Measurements from ENCODE around the gene POP5. TPM values are rescaled to one million over a fixed set of nuclear protein-coding genes. Genes with fewer than 3 reads are reported as not detected.

Gene POP5
- total RNA-seq, 1 experiment from 2014 or later: 64.0 TPM

DNA sequence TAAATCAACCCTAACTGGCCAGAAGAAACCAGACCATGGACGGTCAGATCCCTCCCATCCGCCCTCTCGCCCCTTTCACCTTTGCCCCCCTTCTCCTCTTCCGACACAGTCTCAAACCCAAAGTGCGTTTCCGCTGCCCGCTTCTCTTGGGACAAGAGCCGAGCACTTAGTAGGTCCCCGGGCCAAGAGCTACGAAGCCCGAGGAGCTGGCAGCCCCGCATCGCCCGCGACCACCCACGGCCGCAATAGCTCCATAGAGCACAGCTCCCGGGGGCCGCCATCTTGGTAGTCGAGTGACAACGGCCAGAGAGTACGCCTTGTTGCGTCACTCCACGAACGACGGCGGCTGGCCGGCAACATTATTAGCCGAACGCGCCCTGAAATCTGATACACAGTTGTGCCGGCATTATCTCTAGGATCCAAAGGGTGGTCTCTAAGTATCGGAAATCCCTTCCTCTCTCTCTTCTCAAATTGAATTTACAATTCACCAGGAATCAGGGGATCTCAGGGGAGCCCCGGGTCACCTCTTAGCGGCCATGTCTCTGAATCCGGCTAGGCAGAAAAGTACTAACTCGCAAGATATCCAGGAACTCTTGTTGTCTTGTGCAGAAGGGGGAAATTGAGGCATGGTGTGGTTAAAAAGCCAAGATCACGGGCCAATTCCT, 52.2 kb downstream of the POP5 start, which contains the start of gene COQ5:
Gene COQ5, minus strand, starts transcription at position 298 of the 665 bp plus-strand sequence. Its CDS starts 17 bp downstream, at position 281.
- Mint-ChIP-seq H3K27ac (peak within 1 kb of the TSS; percentile 99 to 100 (median 100)), H3K36me3 (ENCODE audit: insufficient read depth in 1 of 3, low read depth in 3 of 3) (peaks cover 0 to 8% (median 5%) of the 10 kb centered on the region in 3 experiments; a peak in 5 of 7 replicates), H3K4me1 (peaks cover 11% of the 10 kb centered on the region in 2 experiments), H3K4me3 (peak within 1 kb of the TSS; percentile 99 to 100), H3K9me3 (no peaks in the 10 kb centered on the region), H3K27me3 (ENCODE audit: low read depth) (no peaks in the 10 kb centered on the region)
- H4K20me1 ChIP-seq (ENCODE audit: control insufficient read depth, insufficient read depth, insufficient read length): no peaks in the 10 kb centered on the region
- no peak within 1 kb of the TSS for H3K23ac ChIP-seq (ENCODE audit: insufficient read length, low read depth, low read length)
- H3K79me2 ChIP-seq (ENCODE audit: insufficient read depth, low read length): no peaks in the 10 kb centered on the region
- no peak within 1 kb of the TSS for H2BK12ac ChIP-seq (ENCODE audit: insufficient read length, low read depth, low read length)
- no peaks in the 10 kb centered on the region for H3K27me3 ChIP-seq (ENCODE audit: insufficient read depth, low read length)
- no peaks in the 10 kb centered on the region for H3K79me1 ChIP-seq (ENCODE audit: insufficient read depth, low read depth, low read length, poor library complexity, severe bottlenecking)
- peak within 1 kb of the TSS; percentile 20 for H3T11ph ChIP-seq (ENCODE audit: low read length)
- H2AK5ac ChIP-seq (ENCODE audit: insufficient read length, low read length): no peak within 1 kb of the TSS
- peak within 1 kb of the TSS; percentile 54 for H2BK120ac ChIP-seq (ENCODE audit: low read depth, low read length, poor library complexity, severe bottlenecking)
- H2BK5ac ChIP-seq (ENCODE audit: insufficient read length, low read length): peak within 1 kb of the TSS; percentile 42
- H2BK20ac ChIP-seq (ENCODE audit: low read depth, low read length, poor library complexity, severe bottlenecking): no peak within 1 kb of the TSS
- peak within 1 kb of the TSS; percentile 96 for H3K18ac ChIP-seq (ENCODE audit: insufficient read length, low read depth, low read length)
- TF ChIP-seq, protein P1, sequence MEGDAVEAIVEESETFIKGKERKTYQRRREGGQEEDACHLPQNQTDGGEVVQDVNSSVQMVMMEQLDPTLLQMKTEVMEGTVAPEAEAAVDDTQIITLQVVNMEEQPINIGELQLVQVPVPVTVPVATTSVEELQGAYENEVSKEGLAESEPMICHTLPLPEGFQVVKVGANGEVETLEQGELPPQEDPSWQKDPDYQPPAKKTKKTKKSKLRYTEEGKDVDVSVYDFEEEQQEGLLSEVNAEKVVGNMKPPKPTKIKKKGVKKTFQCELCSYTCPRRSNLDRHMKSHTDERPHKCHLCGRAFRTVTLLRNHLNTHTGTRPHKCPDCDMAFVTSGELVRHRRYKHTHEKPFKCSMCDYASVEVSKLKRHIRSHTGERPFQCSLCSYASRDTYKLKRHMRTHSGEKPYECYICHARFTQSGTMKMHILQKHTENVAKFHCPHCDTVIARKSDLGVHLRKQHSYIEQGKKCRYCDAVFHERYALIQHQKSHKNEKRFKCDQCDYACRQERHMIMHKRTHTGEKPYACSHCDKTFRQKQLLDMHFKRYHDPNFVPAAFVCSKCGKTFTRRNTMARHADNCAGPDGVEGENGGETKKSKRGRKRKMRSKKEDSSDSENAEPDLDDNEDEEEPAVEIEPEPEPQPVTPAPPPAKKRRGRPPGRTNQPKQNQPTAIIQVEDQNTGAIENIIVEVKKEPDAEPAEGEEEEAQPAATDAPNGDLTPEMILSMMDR (conservative IDR thresholded peaks at IDR 0.05): no peak
- peaks cover 7% of the 10 kb centered on the region for H3K23me2 ChIP-seq (ENCODE audit: insufficient read length, low read depth, low read length, poor library complexity, severe bottlenecking)
- peak within 1 kb of the TSS; percentile 96 for H3K14ac ChIP-seq (ENCODE audit: insufficient read depth, low read length)
- no peaks in the 10 kb centered on the region for H3K9me3 ChIP-seq (ENCODE audit: control insufficient read depth, low read depth, low read length)
- H3K9ac ChIP-seq (ENCODE audit: extremely low read depth, insufficient read length, low read length): peak within 1 kb of the TSS; percentile 92
- no peak within 1 kb of the TSS for H4K91ac ChIP-seq (ENCODE audit: insufficient read length, low read depth, low read length)
- peak within 1 kb of the TSS; percentile 18 for H4K5ac ChIP-seq (ENCODE audit: insufficient read length, low read depth, low read length)
- H3K56ac ChIP-seq (ENCODE audit: insufficient read length, low read depth, low read length): no peak within 1 kb of the TSS
- WGBS (ENCODE audit: extremely low coverage, insufficient read length, low lambda C conversion rate): no CpG with 5 or more reads among the region's 38 CpGs
- H2AFZ ChIP-seq (ENCODE audit: low read length): peak within 1 kb of the TSS; percentile 74
- peak within 1 kb of the TSS; percentile 22 for H3K27ac ChIP-seq (ENCODE audit: insufficient read length, low read depth, low read length)
- H3K4me1 ChIP-seq (ENCODE audit: insufficient read depth, low read length): no peaks in the 10 kb centered on the region
- no peak within 1 kb of the TSS for H4K8ac ChIP-seq (replicated peaks; ENCODE audit: insufficient read length, low read depth, low read length)
- peak; percentile 93 for DNase-seq
- H3K4ac ChIP-seq (ENCODE audit: low read depth, low read length): no peak within 1 kb of the TSS; the same call in 1 of the 2 replicates
- H3K4me2 ChIP-seq (ENCODE audit: insufficient read depth, insufficient read length, low read length): peak within 1 kb of the TSS; percentile 91
- no peak within 1 kb of the TSS for H2BK15ac ChIP-seq (ENCODE audit: low read depth, low read length)

Other genes starting within 250 kb of the POP5 start
- gene MSI1, start 212.2 kb downstream of the POP5 start, total RNA-seq (2021): 91.5 and 93.2 TPM in 2 replicates
- 415 and 425 TPM in 2 replicates for gene COX6A1, start 143.3 kb downstream of the POP5 start, total RNA-seq (2021)
- gene TRIAP1, start 135.0 kb downstream of the POP5 start, total RNA-seq (2021): 70.4 and 77.9 TPM in 2 replicates
- gene GATC, start 135.0 kb downstream of the POP5 start, total RNA-seq (2021): 25.9 and 38.5 TPM in 2 replicates
- gene SRSF9, start 111.7 kb downstream of the POP5 start, total RNA-seq (2021): 302 and 306 TPM in 2 replicates
- gene DYNLL1, start 85.3 kb downstream of the POP5 start, total RNA-seq (2021): 618 and 638 TPM in 2 replicates
- gene COQ5, start 52.2 kb downstream of the POP5 start, total RNA-seq (2021): 31.3 and 34.8 TPM in 2 replicates
- 153 and 157 TPM in 2 replicates for gene RNF10, start 47.0 kb downstream of the POP5 start, total RNA-seq (2021)
- gene CABP1, start 59.2 kb upstream of the POP5 start, total RNA-seq (2021): 3.0 and 3.1 TPM in 2 replicates
- 181 TPM in 2 replicates for gene MLEC, start 105.7 kb upstream of the POP5 start, total RNA-seq (2021)
- 51.5 and 53.5 TPM in 2 replicates for gene UNC119B, start 129.1 kb upstream of the POP5 start, total RNA-seq (2021)
- 8.3 and 9.5 TPM in 2 replicates for gene ACADS, start 144.4 kb upstream of the POP5 start, total RNA-seq (2021)

Measured in H9 (cell line).